DND-41 (cell line): ENCODE results near the gene TMED5.
"Not testable (repeated sequence)": the region's sequence is repeated elsewhere in the genome, so short reads cannot be mapped to it uniquely, and the experiment has no call there.

Source experiments
- ATAC-seq: fragments of 200-7000 bp; cut with Tn5 transposase; 3 replicates; pipeline ENCODE4 v1.9.1; 2021; ENCODE audit warnings: low read depth; ENCODE audit not compliant: insufficient read depth
- DNase-seq: peaks from one replicate; pipeline ENCODE4 v3.0.0-alpha.2; 2020
- H2AFZ ChIP-seq: 2 replicates; pipeline ENCODE4 v1.6.0; 2012; ENCODE audit warnings: low read depth, low read length
- H3K27ac ChIP-seq: 2 replicates; pipeline ENCODE4 v1.5.1; 2012; ENCODE audit warnings: low read length, inconsistent platforms
- H3K27me3 ChIP-seq: fragments of 200-600 bp; sonication (generic); 2 replicates; pipeline ENCODE4 v1.6.0; 2012; ENCODE audit warnings: low read length, mild to moderate bottlenecking, inconsistent platforms; ENCODE audit not compliant: insufficient read depth, poor library complexity
- H3K36me3 ChIP-seq: 2 replicates; pipeline ENCODE4 v1.5.1; 2012; ENCODE audit warnings: low read length, inconsistent platforms; ENCODE audit not compliant: insufficient read depth
- H3K4me1 ChIP-seq: 2 replicates; pipeline ENCODE4 v1.5.1; 2012; ENCODE audit warnings: mild to moderate bottlenecking, low read length; ENCODE audit not compliant: insufficient read depth
- H3K4me2 ChIP-seq: 2 replicates; pipeline ENCODE4 v1.6.0; 2012; ENCODE audit warnings: mild to moderate bottlenecking, moderate library complexity, low read length, inconsistent platforms; ENCODE audit not compliant: insufficient read depth
- H3K4me3 ChIP-seq, 2 experiments: fragments of 200-600 bp in 1 of 2; shearing (Covaris generic) in 1 of 2; 2 replicates each; pipeline ENCODE4 v1.5.1; 2012 to 2016; ENCODE audit warnings: inconsistent platforms in 2 of 2, low read length in 2 of 2, mild to moderate bottlenecking in 2 of 2, low read depth in 1 of 2, moderate library complexity in 1 of 2
- H3K79me2 ChIP-seq: 2 replicates; pipeline ENCODE4 v1.6.0; 2012; ENCODE audit warnings: low read length, inconsistent platforms; ENCODE audit not compliant: insufficient read depth
- H3K9ac ChIP-seq: 2 replicates; pipeline ENCODE4 v1.6.0; 2012; ENCODE audit warnings: low read depth, mild to moderate bottlenecking, inconsistent platforms, low read length, moderate library complexity
- H3K9me3 ChIP-seq: 2 replicates; pipeline ENCODE4 v1.5.1; 2012; ENCODE audit warnings: low read length, moderate library complexity, mild to moderate bottlenecking, inconsistent platforms; ENCODE audit not compliant: insufficient read depth, severe bottlenecking
- H4K20me1 ChIP-seq: 2 replicates; pipeline ENCODE4 v1.6.0; 2012; ENCODE audit warnings: low read length; ENCODE audit not compliant: insufficient read depth
- CTCF ChIP-seq: IDR thresholded peaks from 2 replicates; pipeline ENCODE4 v1.5.1; 2012; ENCODE audit warnings: borderline replicate concordance, low read length, moderate library complexity, mild to moderate bottlenecking; ENCODE audit not compliant: poor library complexity, severe bottlenecking; ENCODE audit errors: extremely low read depth
- EZH2 ChIP-seq: IDR thresholded peaks from 3 replicates; pipeline ENCODE4 v1.6.1; 2012; ENCODE audit warnings: borderline replicate concordance, low read depth, mild to moderate bottlenecking, moderate library complexity, low read length, inconsistent platforms; ENCODE audit not compliant: severe bottlenecking

Gene TMED5

DNA sequence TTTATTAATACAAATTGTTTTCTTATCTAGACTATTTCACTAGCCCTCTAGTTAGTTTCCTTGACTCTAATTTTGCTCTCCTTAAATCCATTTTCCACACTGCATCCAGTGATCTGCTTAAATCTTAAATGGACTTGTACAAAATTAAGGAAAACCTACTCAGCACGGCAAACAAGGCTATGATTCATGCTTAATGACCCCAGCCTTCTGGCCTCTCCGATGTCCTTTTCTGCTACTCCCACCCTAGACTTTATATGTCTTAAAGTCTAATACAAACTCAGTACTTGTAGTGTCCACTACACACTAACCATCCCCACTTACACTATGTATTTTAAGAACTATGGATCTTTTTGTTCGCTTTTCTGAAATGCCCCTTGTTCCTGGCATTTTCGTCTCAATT, 2.2 kb downstream of the TMED5 start:
- peak overlapping the region; percentile 91 for H3K27ac ChIP-seq
- no peaks in the 10 kb centered on the region for H3K9me3 ChIP-seq
- peaks cover 34% of the 10 kb centered on the region for H3K36me3 ChIP-seq
- no peak overlapping the region for H2AFZ ChIP-seq
- peaks cover 68% of the 10 kb centered on the region for H3K4me1 ChIP-seq
- peak overlapping the region; percentile 45 to 82 for H3K4me3 ChIP-seq
- H3K79me2 ChIP-seq = peaks cover 97% of the 10 kb centered on the region
- H4K20me1 ChIP-seq = peaks cover 28% of the 10 kb centered on the region
- H3K4me2 ChIP-seq = peak overlapping the region; percentile 87
- no peak for TF ChIP-seq CTCF
- TF ChIP-seq EZH2 = no peak
- no peaks in the 10 kb centered on the region for H3K27me3 ChIP-seq
- DNase-seq (no peak), ATAC-seq (no peak)
- H3K9ac ChIP-seq = peak overlapping the region; percentile 96

GRCh38 chr1:93174638-93175037, 5.6 kb downstream of the TMED5 start:
- Histone ChIP-seq H3K79me2 (peaks cover 97% of the 10 kb centered on the region), H3K4me1 (peaks cover 80% of the 10 kb centered on the region), H3K36me3 (peaks cover 34% of the 10 kb centered on the region), H3K4me2 (peak overlapping the region; percentile 27; the same call in 1 of the 2 replicates), H4K20me1 (peaks cover 36% of the 10 kb centered on the region; the same call in 1 of the 2 replicates)
- H3K9ac ChIP-seq, H3K27ac ChIP-seq, H2AFZ ChIP-seq, H3K4me3 ChIP-seq, ATAC-seq, H3K27me3 ChIP-seq, H3K9me3 ChIP-seq, DNase-seq: not testable (repeated sequence)

- no peaks in the 10 kb centered on the region for H3K9me3 ChIP-seq
- peaks cover 26% of the 10 kb centered on the region; the same call in 1 of the 2 replicates for H4K20me1 ChIP-seq
- H2AFZ ChIP-seq = no peak overlapping the region
- H3K4me1 ChIP-seq = peaks cover 71% of the 10 kb centered on the region
- no peaks in the 10 kb centered on the region for H3K27me3 ChIP-seq
- H3K27ac ChIP-seq = peak overlapping the region; percentile 17; the same call in 1 of the 2 replicates
- TF ChIP-seq EZH2 (no peak), CTCF (no peak)
- H3K9ac ChIP-seq = no peak overlapping the region
- H3K4me2 ChIP-seq = peak overlapping the region; percentile 75; the same call in 1 of the 2 replicates
- peaks cover 30% of the 10 kb centered on the region for H3K36me3 ChIP-seq
- ATAC-seq (no peak), DNase-seq (no peak)
- peaks cover 97% of the 10 kb centered on the region for H3K79me2 ChIP-seq
- peak overlapping the region in 1 of 2 experiments; percentile 48; a peak in 1 of 4 replicates for H3K4me3 ChIP-seq
Measured at GRCh38 chr1:93172778-93173177, 7.4 kb downstream of the TMED5 start.

GRCh38 chr1:93171549-93172034, 8.6 kb downstream of the TMED5 start:
- H3K4me3 ChIP-seq = peak overlapping the region; percentile 13 to 48; a peak in 3 of 4 replicates
- H2AFZ ChIP-seq = no peak overlapping the region; the same call in 1 of the 2 replicates
- H3K4me1 ChIP-seq = peaks cover 59% of the 10 kb centered on the region
- H3K79me2 ChIP-seq = peaks cover 97% of the 10 kb centered on the region
- no peak for TF ChIP-seq CTCF
- H3K4me2 ChIP-seq = peak overlapping the region; percentile 75
- peak overlapping the region; percentile 59 for H3K27ac ChIP-seq
- H3K9ac ChIP-seq = peak overlapping the region; percentile 39
- H3K36me3 ChIP-seq = peaks cover 23% of the 10 kb centered on the region
- peaks cover 21% of the 10 kb centered on the region; the same call in 1 of the 2 replicates for H4K20me1 ChIP-seq
- ATAC-seq = peak; percentile 38
- no peaks in the 10 kb centered on the region for H3K9me3 ChIP-seq
- no peak for DNase-seq
- no peaks in the 10 kb centered on the region for H3K27me3 ChIP-seq

GRCh38 chr1:93170141-93170678, 10.0 kb downstream of the TMED5 start:
- Histone ChIP-seq H4K20me1 (peaks cover 15% of the 10 kb centered on the region; the same call in 1 of the 2 replicates), H3K36me3 (peaks cover 12% of the 10 kb centered on the region), H3K27ac (peak overlapping the region; percentile 65), H3K4me3 (peak overlapping the region in 1 of 2 experiments; percentile 48; a peak in 2 of 4 replicates), H3K9ac (peak overlapping the region; percentile 39), H3K79me2 (peaks cover 97% of the 10 kb centered on the region), H3K4me2 (peak overlapping the region; percentile 75), H3K4me1 (peaks cover 49% of the 10 kb centered on the region)
- DNase-seq, H3K27me3 ChIP-seq, H2AFZ ChIP-seq, H3K9me3 ChIP-seq: not testable (repeated sequence)
- ATAC-seq = 0 out of 3 replicates have a peak, but pooled peaks have one; percentile 4
